Vagina (tissue), 2 donors: ENCODE measurements around the gene PRDM16. TPM values are rescaled to one million over a fixed set of nuclear protein-coding genes. Genes with fewer than 3 reads are reported as not detected.

Source experiments
- DNase-seq, 2 donors: peaks; one replicate each; pipeline ENCODE4 v3.0.0-alpha.2; 2017; ENCODE audit errors: extremely low spot score in 2 of 2
- H3K27ac ChIP-seq: fragments of 200-600 bp; sonication (generic); one replicate; pipeline ENCODE4 v1.5.1; 2019
- H3K27me3 ChIP-seq: fragments of 200-600 bp; sonication (generic); one replicate; pipeline ENCODE4 v1.5.1; 2019
- H3K36me3 ChIP-seq, 2 donors: fragments of 200-600 bp; sonication (generic); one replicate each; pipeline ENCODE4 v1.5.1; 2017 to 2019
- H3K4me1 ChIP-seq: fragments of 200-600 bp; sonication (generic); one replicate; pipeline ENCODE4 v1.5.1; 2019
- H3K4me3 ChIP-seq, 2 donors: fragments of 200-600 bp; sonication (generic); 1 replicate in 1 of 2; 2 replicates in 1 of 2; pipeline ENCODE4 v1.5.1; 2016 to 2019
- H3K9me3 ChIP-seq: fragments of 200-600 bp; sonication (generic); one replicate; pipeline ENCODE4 v1.5.1; 2019
- POLR2A ChIP-seq, 2 donors: fragments of 450-650 bp; IDR thresholded peaks; one replicate each; pipeline ENCODE4 v1.6.1; 2017; ENCODE audit warnings: antibody characterized with exemption in 2 of 2, mild to moderate bottlenecking in 2 of 2, moderate library complexity in 2 of 2
- POLR2AphosphoS5 ChIP-seq, 2 donors: sonication (generic); formaldehyde crosslinking; IDR thresholded peaks; one replicate each; pipeline ENCODE4 v1.9.0; 2017; ENCODE audit warnings: antibody characterized with exemption in 2 of 2, mild to moderate bottlenecking in 2 of 2, low read depth in 1 of 2; ENCODE audit not compliant: insufficient read depth in 1 of 2
- intact Hi-C: fragments of 100-400 bp; cut with DNase I; formaldehyde crosslinking; loops from one replicate; pipeline ENCODE4 v1.15.1; 2023
- total RNA-seq: library from RNA; depleted of rRNA; stranded (reverse); fragments of >200 nt; gene quantifications from one replicate; pipeline ENCODE4 v1.2.3, GENCODE V29; 2016
- TF ChIP-seq, protein P1 (sequence below), 3 experiments: fragments of 450-650 bp in 2 of 3; fragments of 200-600 bp in 1 of 3; sonication (generic) in 1 of 3; IDR thresholded peaks; one replicate each; pipeline ENCODE4 v1.5.1; 2017 to 2019; ENCODE audit warnings: antibody characterized with exemption in 3 of 3, mild to moderate bottlenecking in 2 of 3, moderate library complexity in 2 of 3

The PRDM16 gene
- total RNA-seq, 1 donor from 2014 or later, result 3.9 TPM

DNA sequence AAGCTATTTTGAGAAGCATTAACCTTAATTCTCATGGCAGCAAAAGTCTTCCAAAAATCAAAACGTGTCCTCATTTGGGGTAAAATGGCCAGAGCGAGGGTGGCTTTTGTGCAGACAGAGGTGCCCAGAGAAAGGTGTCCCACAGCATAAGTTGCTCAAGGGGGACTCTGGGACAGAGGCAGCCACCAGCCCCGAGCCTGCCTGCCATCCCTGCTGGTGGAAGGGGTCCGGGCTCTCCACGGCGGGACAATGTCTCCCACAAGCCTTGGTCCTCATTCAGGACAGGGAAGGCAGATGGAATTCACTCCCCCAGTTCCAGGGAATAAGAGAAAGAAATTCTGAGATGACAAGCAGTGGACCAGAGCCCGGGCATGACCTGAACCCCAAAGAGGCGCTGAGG lies 372.9 kb downstream of the PRDM16 start:
- no peak overlapping the region for H3K27ac ChIP-seq
- no peaks in the 10 kb centered on the region for H3K27me3 ChIP-seq
- no peaks in the 10 kb centered on the region for H3K9me3 ChIP-seq
- no peaks in the 10 kb centered on the region for H3K36me3 ChIP-seq
- no peaks in the 10 kb centered on the region for H3K4me1 ChIP-seq
- intact Hi-C loops, result no loop called here
- TF ChIP-seq POLR2AphosphoS5 (IDR thresholded peaks at IDR 0.05; ENCODE audit: insufficient read depth in 1 of 2, low read depth in 1 of 2) (no peak), POLR2A (IDR thresholded peaks at IDR 0.05) (no peak)
- TF ChIP-seq, protein P1, sequence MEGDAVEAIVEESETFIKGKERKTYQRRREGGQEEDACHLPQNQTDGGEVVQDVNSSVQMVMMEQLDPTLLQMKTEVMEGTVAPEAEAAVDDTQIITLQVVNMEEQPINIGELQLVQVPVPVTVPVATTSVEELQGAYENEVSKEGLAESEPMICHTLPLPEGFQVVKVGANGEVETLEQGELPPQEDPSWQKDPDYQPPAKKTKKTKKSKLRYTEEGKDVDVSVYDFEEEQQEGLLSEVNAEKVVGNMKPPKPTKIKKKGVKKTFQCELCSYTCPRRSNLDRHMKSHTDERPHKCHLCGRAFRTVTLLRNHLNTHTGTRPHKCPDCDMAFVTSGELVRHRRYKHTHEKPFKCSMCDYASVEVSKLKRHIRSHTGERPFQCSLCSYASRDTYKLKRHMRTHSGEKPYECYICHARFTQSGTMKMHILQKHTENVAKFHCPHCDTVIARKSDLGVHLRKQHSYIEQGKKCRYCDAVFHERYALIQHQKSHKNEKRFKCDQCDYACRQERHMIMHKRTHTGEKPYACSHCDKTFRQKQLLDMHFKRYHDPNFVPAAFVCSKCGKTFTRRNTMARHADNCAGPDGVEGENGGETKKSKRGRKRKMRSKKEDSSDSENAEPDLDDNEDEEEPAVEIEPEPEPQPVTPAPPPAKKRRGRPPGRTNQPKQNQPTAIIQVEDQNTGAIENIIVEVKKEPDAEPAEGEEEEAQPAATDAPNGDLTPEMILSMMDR (IDR thresholded peaks at IDR 0.05), result no peak
- DNase-seq, result no peak
- H3K4me3 ChIP-seq, result no peak overlapping the region

DNA sequence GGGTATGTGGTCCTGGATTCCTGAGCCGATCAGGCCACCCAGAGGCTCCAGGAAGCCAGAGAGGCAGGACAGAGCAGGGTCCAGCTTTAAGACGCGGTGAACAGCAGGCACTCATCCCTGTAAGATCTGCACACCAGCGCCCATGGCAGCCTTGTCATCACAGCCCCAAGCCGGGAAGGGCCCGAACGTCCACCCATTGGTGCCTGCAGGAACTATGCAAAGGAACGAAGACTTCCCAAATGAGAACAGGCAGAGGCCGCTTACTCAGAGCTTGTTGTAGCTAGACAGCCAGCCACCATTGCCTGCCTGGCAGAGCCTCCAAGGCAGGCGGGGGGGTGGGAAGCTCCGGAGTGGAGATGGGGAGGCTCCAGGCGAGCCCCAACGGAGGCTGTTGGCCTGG lies 373.3 kb downstream of the PRDM16 start:
- Histone ChIP-seq H3K36me3 (no peaks in the 10 kb centered on the region), H3K4me3 (no peak overlapping the region), H3K27me3 (no peaks in the 10 kb centered on the region), H3K4me1 (no peaks in the 10 kb centered on the region), H3K27ac (no peak overlapping the region), H3K9me3 (no peaks in the 10 kb centered on the region)
- intact Hi-C loops, result no loop called here
- TF ChIP-seq, protein P1 (IDR thresholded peaks at IDR 0.05), result no peak
- TF ChIP-seq POLR2A (IDR thresholded peaks at IDR 0.05) (no peak), POLR2AphosphoS5 (IDR thresholded peaks at IDR 0.05; ENCODE audit: insufficient read depth in 1 of 2, low read depth in 1 of 2) (no peak)
- DNase-seq, result no peak

DNA sequence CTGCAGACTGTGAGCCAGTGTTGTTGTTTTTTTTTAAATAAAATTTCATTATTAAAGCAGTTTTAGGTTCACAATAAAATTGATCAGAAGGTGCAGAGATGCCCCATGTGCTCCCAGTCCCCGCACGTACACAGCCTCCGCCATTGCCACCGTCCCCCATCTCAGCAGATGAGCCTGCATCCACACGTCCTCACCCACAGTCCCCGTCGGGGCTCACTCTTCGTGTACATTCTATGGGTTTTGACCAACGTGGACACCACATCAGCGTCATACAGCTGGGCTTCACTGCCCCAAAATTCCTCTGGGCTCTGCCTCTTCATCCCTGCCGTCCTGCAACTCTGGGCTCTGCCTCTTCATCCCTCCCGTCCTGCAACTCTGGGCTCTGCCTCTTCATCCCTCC lies 373.9 kb downstream of the PRDM16 start:
- no peak for TF ChIP-seq POLR2AphosphoS5 (IDR thresholded peaks at IDR 0.05; ENCODE audit: insufficient read depth in 1 of 2, low read depth in 1 of 2)
- TF ChIP-seq, protein P1 (IDR thresholded peaks at IDR 0.05), result no peak
- TF ChIP-seq POLR2A (IDR thresholded peaks at IDR 0.05), result no peak
- intact Hi-C loops, result no loop called here
- Histone ChIP-seq H3K4me3 (no peak overlapping the region), H3K27me3 (no peaks in the 10 kb centered on the region), H3K9me3 (no peaks in the 10 kb centered on the region), H3K4me1 (no peaks in the 10 kb centered on the region), H3K36me3 (no peaks in the 10 kb centered on the region), H3K27ac (no peak overlapping the region)
- no peak for DNase-seq

DNA sequence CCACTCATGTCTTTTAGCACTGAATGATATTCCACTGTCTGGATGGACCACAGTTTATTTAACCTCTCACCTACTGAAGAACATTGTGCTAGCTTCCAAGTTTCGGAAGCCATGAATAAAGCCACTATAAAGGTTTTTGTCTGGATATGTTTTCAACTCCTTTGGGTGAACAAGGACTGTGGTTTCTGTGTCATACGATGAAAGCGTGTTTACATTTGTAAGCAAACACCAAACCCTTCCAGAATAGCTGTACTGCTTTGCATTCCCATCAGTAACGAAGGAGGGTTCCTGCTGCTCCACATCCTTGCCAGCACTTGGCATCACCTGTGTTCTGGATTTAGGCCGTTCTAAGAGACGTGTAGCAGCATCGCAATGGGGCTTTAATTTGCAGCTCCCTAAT lies 374.8 kb downstream of the PRDM16 start:
- Histone ChIP-seq H3K36me3 (no peaks in the 10 kb centered on the region), H3K9me3 (no peaks in the 10 kb centered on the region), H3K4me3 (no peak overlapping the region), H3K27me3 (no peaks in the 10 kb centered on the region), H3K27ac (no peak overlapping the region), H3K4me1 (no peaks in the 10 kb centered on the region)
- TF ChIP-seq, protein P1 (IDR thresholded peaks at IDR 0.05), result no peak
- no peak for TF ChIP-seq POLR2AphosphoS5 (IDR thresholded peaks at IDR 0.05; ENCODE audit: insufficient read depth in 1 of 2, low read depth in 1 of 2)
- no peak for TF ChIP-seq POLR2A (IDR thresholded peaks at IDR 0.05)
- intact Hi-C loops, result no loop called here
- no peak for DNase-seq

DNA sequence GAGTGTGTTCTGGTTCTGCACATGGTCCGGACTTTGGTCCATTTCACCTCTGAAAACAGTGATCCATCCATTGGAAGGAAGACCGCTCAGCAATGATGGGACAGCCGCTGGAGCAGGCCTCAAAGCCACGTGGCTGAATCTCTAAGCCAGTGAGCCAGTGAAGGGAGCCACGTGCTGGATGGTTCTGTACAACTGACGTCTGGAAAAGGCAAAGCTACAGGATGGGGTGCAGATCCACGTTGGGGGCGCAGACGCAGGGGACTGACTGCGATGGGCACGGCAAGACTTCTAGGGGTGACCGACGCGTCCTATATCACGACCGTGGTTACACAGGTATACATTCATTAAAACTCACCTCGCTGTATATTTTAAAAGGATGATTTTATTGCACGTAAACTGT lies 375.3 kb downstream of the PRDM16 start:
- TF ChIP-seq, protein P1 (IDR thresholded peaks at IDR 0.05), result no peak
- TF ChIP-seq POLR2A (IDR thresholded peaks at IDR 0.05), result no peak
- no peak for TF ChIP-seq POLR2AphosphoS5 (IDR thresholded peaks at IDR 0.05; ENCODE audit: insufficient read depth in 1 of 2, low read depth in 1 of 2)
- H3K27ac ChIP-seq, result no peak overlapping the region
- H3K4me3 ChIP-seq, result no peak overlapping the region
- no peaks in the 10 kb centered on the region for H3K27me3 ChIP-seq
- no peak for DNase-seq
- no peaks in the 10 kb centered on the region for H3K9me3 ChIP-seq
- intact Hi-C loops, result no loop called here
- H3K36me3 ChIP-seq, result no peaks in the 10 kb centered on the region
- H3K4me1 ChIP-seq, result no peaks in the 10 kb centered on the region
